Measurements from ENCODE around the gene GRIN1.

DNA sequence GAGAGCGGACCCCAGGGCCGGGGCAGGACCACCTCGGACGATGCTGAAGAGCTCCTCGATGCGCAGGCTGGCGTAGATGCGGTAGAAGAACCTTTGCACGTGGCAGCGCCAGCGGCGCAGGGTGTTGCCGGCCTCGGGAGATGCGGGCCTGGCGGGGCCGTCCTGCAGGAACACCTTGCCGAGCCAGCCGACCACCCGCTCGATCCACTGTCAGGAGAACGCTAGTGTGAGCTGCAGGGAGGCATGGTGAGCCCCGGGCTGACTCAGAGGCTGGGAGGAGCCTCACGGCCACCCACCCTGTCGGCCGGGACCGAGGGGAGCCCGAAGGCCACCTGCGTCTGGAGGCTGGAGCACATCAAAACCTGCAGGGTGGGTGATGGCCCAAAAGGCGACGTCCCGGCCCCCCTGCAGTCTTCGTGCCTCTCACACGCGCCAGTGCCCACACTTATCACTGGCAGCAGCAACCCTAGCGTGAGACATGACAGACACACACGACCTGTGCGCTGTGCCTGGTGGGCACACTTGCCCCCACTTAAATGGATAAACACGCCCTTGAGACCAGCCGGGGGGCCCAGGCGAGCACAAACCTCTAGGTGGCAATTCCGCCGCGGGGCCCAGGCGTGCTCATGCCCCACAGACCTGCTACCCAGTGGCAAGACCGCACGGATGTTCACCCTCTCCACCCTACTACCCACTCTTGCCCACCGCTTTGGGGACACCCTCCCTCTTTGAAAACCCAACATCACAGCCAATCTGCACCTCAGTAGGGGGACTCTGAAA lies 46.1 kb downstream of the GRIN1 start:
- TF ChIP-seq POLR2A (IDR thresholded peaks at IDR 0.05; ENCODE audit: control extremely low read depth in 1 of 2, low read depth in 2 of 2, low read length in 2 of 2) = no peak
- no peak for TF ChIP-seq RAD21 (IDR thresholded peaks at IDR 0.05 in 1 of 2, conservative IDR thresholded peaks at IDR 0.05 in 1 of 2; ENCODE audit: low read depth in 2 of 2, low read length in 2 of 2)
- TF ChIP-seq, protein P1, sequence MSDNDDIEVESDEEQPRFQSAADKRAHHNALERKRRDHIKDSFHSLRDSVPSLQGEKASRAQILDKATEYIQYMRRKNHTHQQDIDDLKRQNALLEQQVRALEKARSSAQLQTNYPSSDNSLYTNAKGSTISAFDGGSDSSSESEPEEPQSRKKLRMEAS (IDR thresholded peaks at IDR 0.05) = no peak
- no peak for TF ChIP-seq EGR1 (IDR thresholded peaks at IDR 0.05; ENCODE audit: borderline replicate concordance, low read depth, low read length)
- TF ChIP-seq CEBPB (IDR thresholded peaks at IDR 0.05; ENCODE audit: low read depth, low read length) = no peak
- TF ChIP-seq, protein P2, sequence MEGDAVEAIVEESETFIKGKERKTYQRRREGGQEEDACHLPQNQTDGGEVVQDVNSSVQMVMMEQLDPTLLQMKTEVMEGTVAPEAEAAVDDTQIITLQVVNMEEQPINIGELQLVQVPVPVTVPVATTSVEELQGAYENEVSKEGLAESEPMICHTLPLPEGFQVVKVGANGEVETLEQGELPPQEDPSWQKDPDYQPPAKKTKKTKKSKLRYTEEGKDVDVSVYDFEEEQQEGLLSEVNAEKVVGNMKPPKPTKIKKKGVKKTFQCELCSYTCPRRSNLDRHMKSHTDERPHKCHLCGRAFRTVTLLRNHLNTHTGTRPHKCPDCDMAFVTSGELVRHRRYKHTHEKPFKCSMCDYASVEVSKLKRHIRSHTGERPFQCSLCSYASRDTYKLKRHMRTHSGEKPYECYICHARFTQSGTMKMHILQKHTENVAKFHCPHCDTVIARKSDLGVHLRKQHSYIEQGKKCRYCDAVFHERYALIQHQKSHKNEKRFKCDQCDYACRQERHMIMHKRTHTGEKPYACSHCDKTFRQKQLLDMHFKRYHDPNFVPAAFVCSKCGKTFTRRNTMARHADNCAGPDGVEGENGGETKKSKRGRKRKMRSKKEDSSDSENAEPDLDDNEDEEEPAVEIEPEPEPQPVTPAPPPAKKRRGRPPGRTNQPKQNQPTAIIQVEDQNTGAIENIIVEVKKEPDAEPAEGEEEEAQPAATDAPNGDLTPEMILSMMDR (IDR thresholded peaks at IDR 0.05; ENCODE audit: control extremely low read depth in 1 of 3, insufficient read depth in 1 of 3, low read depth in 1 of 3, low read length in 3 of 3) = no peak
- no peak for TF ChIP-seq HDAC6 (IDR thresholded peaks at IDR 0.05; ENCODE audit: low read depth, low read length)
- no peak for TF ChIP-seq KDM5A (IDR thresholded peaks at IDR 0.05; ENCODE audit: low read length)
- TF ChIP-seq BACH1 (IDR thresholded peaks at IDR 0.05; ENCODE audit: low read length) = no peak
- no peak for TF ChIP-seq POLR2AphosphoS5 (IDR thresholded peaks at IDR 0.05; ENCODE audit: low read depth, low read length)
- TF ChIP-seq, protein P3, sequence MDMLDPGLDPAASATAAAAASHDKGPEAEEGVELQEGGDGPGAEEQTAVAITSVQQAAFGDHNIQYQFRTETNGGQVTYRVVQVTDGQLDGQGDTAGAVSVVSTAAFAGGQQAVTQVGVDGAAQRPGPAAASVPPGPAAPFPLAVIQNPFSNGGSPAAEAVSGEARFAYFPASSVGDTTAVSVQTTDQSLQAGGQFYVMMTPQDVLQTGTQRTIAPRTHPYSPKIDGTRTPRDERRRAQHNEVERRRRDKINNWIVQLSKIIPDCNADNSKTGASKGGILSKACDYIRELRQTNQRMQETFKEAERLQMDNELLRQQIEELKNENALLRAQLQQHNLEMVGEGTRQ (IDR thresholded peaks at IDR 0.05; ENCODE audit: low read length) = no peak

All from H1 (cell line).